Cerebellar nuclear complex (tissue), 1 donor: ENCODE data around the gene VEPH1.

ENCODE experiments used
- DNase-seq, 2 experiments: peaks; one replicate each; lab custom pipeline; 2025; lab: John Stamatoyannopoulos, UW

The VEPH1 gene

GRCh38 chr3:157477441-157477840, 25.8 kb downstream of the VEPH1 start:
- no peak for DNase-seq

DNA sequence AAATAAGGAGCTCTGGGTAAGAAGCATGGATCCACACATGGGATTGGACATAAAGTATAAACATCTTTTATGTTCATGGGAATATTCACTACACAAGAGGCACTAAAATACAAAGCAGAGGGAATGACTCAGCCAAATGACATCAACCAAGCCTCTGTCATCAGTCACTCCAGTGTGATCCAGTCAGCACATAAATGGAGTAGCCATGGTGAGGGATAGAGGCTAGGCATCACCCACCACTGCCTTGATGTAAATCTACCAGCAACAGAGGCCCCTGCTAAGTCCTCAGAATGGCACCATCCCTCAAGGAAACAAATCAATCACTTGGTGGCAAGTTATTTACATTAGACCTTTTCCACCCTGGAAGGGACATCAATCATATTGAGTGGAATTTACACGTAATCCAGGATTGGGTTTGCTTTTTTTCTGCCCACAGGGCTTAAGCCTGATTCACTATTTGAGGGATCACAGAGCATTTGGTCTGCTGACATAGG, 27.2 kb downstream of the VEPH1 start:
- DNase-seq, result no peak

DNA sequence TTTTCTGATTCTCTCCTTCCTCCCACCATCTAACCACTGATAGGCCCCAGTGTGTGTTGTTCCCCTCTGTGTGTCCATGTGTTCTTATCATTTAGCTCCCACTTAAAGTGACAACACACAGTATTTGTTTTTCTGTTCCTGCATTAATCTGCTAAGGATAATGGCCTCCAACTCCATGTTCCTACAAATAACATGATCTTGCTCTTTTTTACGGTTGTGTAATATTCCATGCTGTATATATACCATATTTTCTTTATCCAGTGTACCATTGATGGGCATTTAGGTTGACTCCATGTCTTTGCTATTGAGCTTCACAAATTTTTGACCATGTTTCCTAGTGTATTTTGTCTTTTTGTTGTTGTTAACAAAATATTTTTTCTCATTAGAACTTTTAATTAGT, 30.6 kb downstream of the VEPH1 start:
- no peak for DNase-seq

- no peak for DNase-seq
Observed at GRCh38 chr3:157471064-157471463, 32.2 kb downstream of the VEPH1 start.

DNA sequence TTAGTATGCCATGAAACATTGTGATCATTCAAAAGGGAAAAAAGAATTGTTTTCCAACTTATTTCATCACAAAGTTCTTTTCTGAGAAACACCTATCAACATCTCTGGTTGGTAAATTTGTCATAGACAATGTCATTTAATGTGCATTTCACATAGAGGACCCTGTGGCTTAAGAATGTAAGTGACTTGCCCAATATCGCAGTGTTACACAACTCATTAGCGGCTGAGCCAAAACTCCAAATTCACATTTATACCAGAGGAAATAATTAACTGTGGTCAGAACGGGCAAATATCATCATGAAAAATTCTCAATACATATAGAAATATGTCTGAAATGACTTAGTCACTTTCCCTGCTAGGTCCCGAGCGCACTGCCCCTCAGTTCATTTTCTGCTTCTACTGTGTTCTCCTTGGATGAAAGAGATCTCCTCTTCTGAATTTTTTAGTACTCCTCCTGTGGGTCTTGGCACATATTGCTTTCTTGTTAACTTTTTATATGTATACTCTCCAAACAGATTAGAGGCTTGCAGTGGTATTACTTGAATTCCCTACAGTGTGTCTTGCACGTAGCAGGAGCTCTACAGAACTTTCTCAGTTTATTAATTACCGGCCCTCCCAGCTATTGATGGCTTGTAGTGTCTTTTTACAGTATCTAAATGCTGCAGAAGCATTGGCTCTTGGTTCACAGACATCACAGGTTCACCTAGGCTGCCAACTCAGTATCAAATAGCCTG, 33.5 kb downstream of the VEPH1 start:
- no peak for DNase-seq

GRCh38 chr3:157467200-157467599, 36.0 kb downstream of the VEPH1 start:
- no peak for DNase-seq

DNA sequence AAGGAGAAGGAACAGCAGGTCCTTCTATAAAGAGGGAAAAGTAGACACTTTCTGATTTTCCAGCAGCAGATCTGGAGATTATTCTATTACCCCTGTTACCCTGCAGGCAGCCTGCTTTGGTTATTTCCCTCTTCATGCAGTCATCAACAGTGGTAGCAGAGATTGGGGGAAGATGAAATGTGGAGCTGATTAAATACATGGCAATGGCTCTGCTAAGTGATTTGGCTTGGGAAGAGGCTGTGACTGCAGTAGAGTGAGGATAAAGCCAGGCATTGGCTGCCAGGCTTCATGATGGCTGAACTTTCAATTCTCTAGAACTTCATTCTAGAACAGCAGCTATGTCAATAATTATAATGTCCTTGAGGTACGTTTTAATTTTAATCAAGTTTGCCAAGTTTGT, 37.5 kb downstream of the VEPH1 start:
- DNase-seq, result no peak

- no peak for DNase-seq
Observed at GRCh38 chr3:157464321-157464720, 38.9 kb downstream of the VEPH1 start.

DNA sequence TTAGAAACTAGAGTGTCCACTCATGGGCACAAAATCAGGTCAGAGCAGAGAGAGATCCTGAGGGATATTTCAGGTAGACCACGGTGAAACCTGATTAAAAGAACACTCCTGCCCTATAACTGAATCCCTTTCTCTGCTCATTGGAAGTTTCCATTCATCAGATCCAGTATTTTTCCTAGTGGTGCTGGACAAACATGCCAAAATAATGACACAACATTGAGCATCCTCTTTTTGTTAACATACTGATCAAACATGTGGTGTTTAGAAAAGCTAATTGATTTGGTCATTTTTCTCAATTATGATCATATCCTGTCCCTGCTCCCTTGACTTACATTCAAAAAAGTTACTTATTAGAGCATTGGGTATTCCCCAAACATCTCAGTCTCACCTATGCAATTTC, 39.4 kb downstream of the VEPH1 start:
- DNase-seq, result no peak

GRCh38 chr3:157460253-157460652, 43.0 kb downstream of the VEPH1 start:
- no peak for DNase-seq

GRCh38 chr3:157459706-157460105, 43.5 kb downstream of the VEPH1 start:
- DNase-seq, result no peak

- no peak for DNase-seq
Observed at GRCh38 chr3:157453824-157454223, 49.4 kb downstream of the VEPH1 start.

DNA sequence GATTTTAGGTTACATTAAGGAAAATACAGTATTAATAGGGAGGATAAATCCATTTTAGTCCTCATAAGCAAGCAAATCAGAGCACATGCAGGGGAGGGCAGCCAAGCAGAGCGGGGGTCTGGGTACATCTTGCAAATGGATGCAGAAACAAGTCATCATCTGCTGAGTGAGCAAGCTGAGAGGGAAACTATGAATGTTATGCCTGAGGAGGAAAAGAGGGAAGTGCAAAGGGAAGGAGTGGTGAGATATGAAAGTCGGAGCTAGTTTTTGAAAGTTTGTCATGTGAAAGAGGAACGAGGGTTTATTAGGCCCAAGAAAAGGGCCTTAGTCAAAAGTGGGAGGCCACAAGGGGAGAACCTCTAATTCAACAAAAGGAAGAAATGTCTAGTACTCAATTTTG, 51.1 kb downstream of the VEPH1 start:
- DNase-seq, result no peak

DNA sequence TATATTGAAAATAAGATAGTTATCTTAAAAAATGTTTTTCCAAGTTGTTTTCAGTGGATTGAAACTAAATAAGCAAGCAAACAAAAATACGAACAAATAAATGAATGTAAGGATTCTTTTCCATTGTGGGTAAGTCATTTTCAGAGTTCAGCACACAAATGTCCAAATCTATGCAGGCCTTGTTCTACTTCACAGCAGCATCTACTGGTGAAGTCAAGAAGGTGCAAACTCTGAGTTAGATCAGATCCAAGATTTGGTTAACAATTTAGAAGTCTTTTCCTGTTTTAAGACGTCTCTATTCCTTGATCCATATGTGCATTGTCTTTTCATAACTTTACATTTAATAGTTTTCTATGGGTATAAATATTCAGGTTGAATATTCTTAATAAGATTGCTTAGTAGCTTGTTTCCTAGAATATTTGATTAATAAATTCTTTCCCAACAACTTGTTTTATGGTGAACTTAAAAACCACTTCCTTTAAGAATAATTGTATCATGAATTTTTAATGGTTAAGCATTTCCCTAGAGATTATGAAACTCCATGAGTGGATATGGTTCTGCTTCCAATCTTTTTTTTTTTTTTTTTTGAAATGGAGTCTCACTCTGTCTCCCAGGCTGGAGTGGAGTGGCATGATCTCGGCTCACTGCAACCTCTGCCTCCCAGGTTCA, 56.1 kb downstream of the VEPH1 start:
- DNase-seq, result no peak

GRCh38 chr3:157445857-157446256, 57.4 kb downstream of the VEPH1 start:
- DNase-seq, result no peak

- no peak for DNase-seq
Observed at GRCh38 chr3:157444797-157445184, 58.4 kb downstream of the VEPH1 start.

DNA sequence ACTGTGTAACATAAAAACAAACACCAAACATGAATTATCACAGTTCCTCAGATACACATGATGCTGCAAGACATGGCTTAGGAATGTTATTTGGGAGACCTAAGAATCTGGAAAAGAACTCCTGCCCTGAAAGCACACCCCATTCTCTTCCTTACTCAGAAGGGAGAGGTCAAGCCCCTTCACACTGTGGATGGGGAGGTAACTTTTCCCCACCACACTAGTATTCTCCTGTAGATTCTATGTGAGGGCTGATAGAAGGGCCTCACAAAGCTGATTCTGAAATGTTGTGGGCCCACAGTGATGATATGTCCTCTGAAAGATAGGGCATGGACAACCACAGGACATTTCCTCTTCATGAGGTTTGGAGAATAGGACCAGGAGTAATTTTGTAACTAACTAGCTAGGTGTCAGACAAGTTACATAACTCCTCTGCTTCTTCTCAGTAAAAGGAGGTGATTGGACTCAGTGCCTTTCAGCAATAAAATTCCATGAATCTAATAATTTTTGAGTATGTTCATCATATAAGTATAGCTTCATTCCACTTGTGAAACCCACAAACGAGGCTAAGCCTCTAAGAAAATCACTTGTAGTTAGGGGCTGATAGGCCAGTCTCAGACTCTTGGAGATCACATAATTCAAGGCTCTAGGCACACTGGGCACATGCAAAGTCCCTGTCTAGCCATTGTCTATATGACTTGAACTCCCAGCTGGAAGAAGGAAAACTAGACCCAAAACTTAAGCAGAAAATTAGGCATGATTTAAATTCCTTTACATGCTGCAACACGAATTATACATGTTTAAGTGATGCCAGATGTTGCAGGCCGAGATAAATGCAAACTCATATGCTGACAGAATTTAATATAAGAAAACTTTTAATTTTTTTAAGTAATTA, 59.1 kb downstream of the VEPH1 start:
- DNase-seq, result no peak

GRCh38 chr3:157442729-157443128, 60.5 kb downstream of the VEPH1 start:
- DNase-seq, result no peak

- no peak for DNase-seq
Observed at GRCh38 chr3:157441102-157441624, 62.1 kb downstream of the VEPH1 start.

DNA sequence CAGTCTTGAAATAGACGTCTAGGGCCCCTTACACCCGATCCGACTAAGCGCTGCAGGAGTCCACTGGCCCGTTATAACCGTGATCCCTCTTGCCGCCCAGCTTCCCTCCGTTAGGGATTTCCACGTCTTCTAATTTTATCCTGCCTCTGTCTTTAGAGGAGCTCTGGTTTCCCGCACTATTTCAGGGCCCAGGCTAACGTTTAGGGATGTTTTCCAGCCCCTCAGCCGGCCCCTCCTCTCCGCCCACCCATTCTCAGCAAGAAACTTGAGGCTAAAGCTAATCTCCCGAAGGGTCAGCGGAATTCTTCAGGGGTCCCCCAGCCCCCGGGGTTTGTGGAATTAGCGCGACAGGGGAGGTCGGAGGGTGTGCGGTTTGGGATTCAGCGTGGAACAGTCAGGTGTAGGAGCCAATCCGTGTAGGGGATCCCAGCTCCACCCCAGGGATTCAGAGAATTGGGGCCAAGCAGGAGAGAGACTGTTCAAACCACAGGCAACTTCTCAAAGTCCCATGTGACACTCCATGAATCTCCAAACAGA, 65.0 kb downstream of the VEPH1 start:
- DNase-seq, result no peak

- DNase-seq, result peak in 1 of 2 experiments; percentile 39
Observed at GRCh38 chr3:157436583-157437291, 66.5 kb downstream of the VEPH1 start, which contains the start of gene PTX3. Gene PTX3 (plus strand): TSS chr3:157436850. CDS start chr3:157436934, 84 bp downstream.
